DND-41 (cell line): ENCODE measurements around the gene APPL2.

Experiments
- ATAC-seq: fragments of 200-7000 bp; cut with Tn5 transposase; 3 replicates; pipeline ENCODE4 v1.9.1; 2021; ENCODE audit warnings: low read depth; ENCODE audit not compliant: insufficient read depth
- DNase-seq: peaks from one replicate; pipeline ENCODE4 v3.0.0-alpha.2; 2020
- H2AFZ ChIP-seq: 2 replicates; pipeline ENCODE4 v1.6.0; 2012; ENCODE audit warnings: low read depth, low read length
- H3K27ac ChIP-seq: 2 replicates; pipeline ENCODE4 v1.5.1; 2012; ENCODE audit warnings: low read length, inconsistent platforms
- H3K27me3 ChIP-seq: fragments of 200-600 bp; sonication (generic); 2 replicates; pipeline ENCODE4 v1.6.0; 2012; ENCODE audit warnings: low read length, mild to moderate bottlenecking, inconsistent platforms; ENCODE audit not compliant: insufficient read depth, poor library complexity
- H3K36me3 ChIP-seq: 2 replicates; pipeline ENCODE4 v1.5.1; 2012; ENCODE audit warnings: low read length, inconsistent platforms; ENCODE audit not compliant: insufficient read depth
- H3K4me1 ChIP-seq: 2 replicates; pipeline ENCODE4 v1.5.1; 2012; ENCODE audit warnings: mild to moderate bottlenecking, low read length; ENCODE audit not compliant: insufficient read depth
- H3K4me2 ChIP-seq: 2 replicates; pipeline ENCODE4 v1.6.0; 2012; ENCODE audit warnings: mild to moderate bottlenecking, moderate library complexity, low read length, inconsistent platforms; ENCODE audit not compliant: insufficient read depth
- H3K4me3 ChIP-seq, 2 experiments: fragments of 200-600 bp in 1 of 2; shearing (Covaris generic) in 1 of 2; 2 replicates each; pipeline ENCODE4 v1.5.1; 2012 to 2016; ENCODE audit warnings: inconsistent platforms in 2 of 2, low read length in 2 of 2, mild to moderate bottlenecking in 2 of 2, low read depth in 1 of 2, moderate library complexity in 1 of 2
- H3K79me2 ChIP-seq: 2 replicates; pipeline ENCODE4 v1.6.0; 2012; ENCODE audit warnings: low read length, inconsistent platforms; ENCODE audit not compliant: insufficient read depth
- H3K9ac ChIP-seq: 2 replicates; pipeline ENCODE4 v1.6.0; 2012; ENCODE audit warnings: low read depth, mild to moderate bottlenecking, inconsistent platforms, low read length, moderate library complexity
- H3K9me3 ChIP-seq: 2 replicates; pipeline ENCODE4 v1.5.1; 2012; ENCODE audit warnings: low read length, moderate library complexity, mild to moderate bottlenecking, inconsistent platforms; ENCODE audit not compliant: insufficient read depth, severe bottlenecking
- H4K20me1 ChIP-seq: 2 replicates; pipeline ENCODE4 v1.6.0; 2012; ENCODE audit warnings: low read length; ENCODE audit not compliant: insufficient read depth
- CTCF ChIP-seq: IDR thresholded peaks from 2 replicates; pipeline ENCODE4 v1.5.1; 2012; ENCODE audit warnings: borderline replicate concordance, low read length, moderate library complexity, mild to moderate bottlenecking; ENCODE audit not compliant: poor library complexity, severe bottlenecking; ENCODE audit errors: extremely low read depth
- EZH2 ChIP-seq: IDR thresholded peaks from 3 replicates; pipeline ENCODE4 v1.6.1; 2012; ENCODE audit warnings: borderline replicate concordance, low read depth, mild to moderate bottlenecking, moderate library complexity, low read length, inconsistent platforms; ENCODE audit not compliant: severe bottlenecking

APPL2 gene

GRCh38 chr12:105223884-105224283 lies 12.1 kb downstream of the APPL2 start:
- Histone ChIP-seq H3K36me3 (peaks cover 58% of the 10 kb centered on the region), H3K27ac (no peak overlapping the region), H3K4me3 (no peak overlapping the region), H3K4me2 (no peak overlapping the region), H3K4me1 (no peaks in the 10 kb centered on the region), H3K79me2 (no peaks in the 10 kb centered on the region), H3K9me3 (no peaks in the 10 kb centered on the region), H3K27me3 (no peaks in the 10 kb centered on the region), H3K9ac (no peak overlapping the region), H4K20me1 (no peaks in the 10 kb centered on the region), H2AFZ (no peak overlapping the region)
- no peak for DNase-seq
- TF ChIP-seq CTCF (no peak), EZH2 (no peak)
- ATAC-seq, result no peak

GRCh38 chr12:105223352-105223845 lies 12.6 kb downstream of the APPL2 start:
- TF ChIP-seq CTCF (no peak), EZH2 (no peak)
- no peaks in the 10 kb centered on the region for H3K9me3 ChIP-seq
- DNase-seq (no peak), ATAC-seq (no peak)
- no peaks in the 10 kb centered on the region for H3K79me2 ChIP-seq
- H3K4me2 ChIP-seq, result no peak overlapping the region
- no peak overlapping the region for H2AFZ ChIP-seq
- H3K27ac ChIP-seq, result no peak overlapping the region
- H3K4me3 ChIP-seq, result no peak overlapping the region
- H3K27me3 ChIP-seq, result no peaks in the 10 kb centered on the region
- H3K36me3 ChIP-seq, result peaks cover 58% of the 10 kb centered on the region
- no peaks in the 10 kb centered on the region for H4K20me1 ChIP-seq
- H3K4me1 ChIP-seq, result no peaks in the 10 kb centered on the region
- H3K9ac ChIP-seq, result no peak overlapping the region

- DNase-seq (no peak), ATAC-seq (no peak)
- Histone ChIP-seq H3K9me3 (no peaks in the 10 kb centered on the region), H3K79me2 (no peaks in the 10 kb centered on the region), H3K9ac (no peak overlapping the region), H3K27me3 (no peaks in the 10 kb centered on the region), H3K4me1 (no peaks in the 10 kb centered on the region), H3K4me3 (no peak overlapping the region), H3K36me3 (peaks cover 57% of the 10 kb centered on the region), H3K4me2 (no peak overlapping the region), H4K20me1 (no peaks in the 10 kb centered on the region), H3K27ac (no peak overlapping the region), H2AFZ (no peak overlapping the region)
- TF ChIP-seq EZH2, result no peak
- TF ChIP-seq CTCF, result no peak
Observed at GRCh38 chr12:105222726-105223351, 13.1 kb downstream of the APPL2 start.

DNA sequence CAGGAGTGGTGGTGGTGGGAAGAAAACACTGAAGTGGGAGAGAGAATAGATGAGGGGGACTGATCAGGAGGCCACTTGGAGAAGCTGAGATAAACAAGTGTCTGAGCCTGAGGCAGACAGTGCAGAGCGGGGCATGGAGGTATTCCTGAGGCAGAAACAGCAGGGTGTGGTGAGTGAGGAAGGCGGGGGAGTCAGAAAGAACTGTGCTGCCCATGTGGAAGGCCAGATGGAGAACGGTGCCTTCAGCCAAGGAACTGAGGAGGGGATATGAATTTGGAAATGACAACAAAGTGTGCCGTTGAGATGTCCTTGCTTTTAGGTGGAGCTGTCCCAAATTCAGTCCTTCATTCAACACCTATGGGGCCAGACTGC lies 13.7 kb downstream of the APPL2 start:
- Histone ChIP-seq H3K4me1 (no peaks in the 10 kb centered on the region), H4K20me1 (no peaks in the 10 kb centered on the region), H3K79me2 (no peaks in the 10 kb centered on the region), H2AFZ (no peak overlapping the region), H3K9ac (no peak overlapping the region), H3K36me3 (peaks cover 57% of the 10 kb centered on the region), H3K4me3 (no peak overlapping the region), H3K27ac (no peak overlapping the region), H3K27me3 (no peaks in the 10 kb centered on the region), H3K9me3 (no peaks in the 10 kb centered on the region), H3K4me2 (no peak overlapping the region)
- TF ChIP-seq EZH2 (no peak), CTCF (no peak)
- DNase-seq, result no peak
- ATAC-seq, result no peak
